ENCODE data around the gene MIS18A.
"Not testable (repeated sequence)": the region's sequence is repeated elsewhere in the genome, so short reads cannot be mapped to it uniquely, and the experiment has no call there.

MIS18A gene

GRCh38 chr21:32304998-32305397 is 26.1 kb upstream of the MIS18A start:
- no peak for DNase-seq (ENCODE audit: low spot score)

GRCh38 chr21:32303385-32303784 is 24.5 kb upstream of the MIS18A start:
- no peak for DNase-seq (ENCODE audit: low spot score)

GRCh38 chr21:32302560-32302959 is 23.7 kb upstream of the MIS18A start:
- no peak for DNase-seq (ENCODE audit: low spot score)

GRCh38 chr21:32301596-32301995 is 22.7 kb upstream of the MIS18A start:
- no peak for DNase-seq (ENCODE audit: low spot score)

GRCh38 chr21:32300117-32300681 is 21.4 kb upstream of the MIS18A start:
- no peak for DNase-seq (ENCODE audit: low spot score)

- no peak for DNase-seq (ENCODE audit: low spot score)
These were observed 20.8 kb upstream of the MIS18A start for GRCh38 chr21:32299695-32300094.

DNA sequence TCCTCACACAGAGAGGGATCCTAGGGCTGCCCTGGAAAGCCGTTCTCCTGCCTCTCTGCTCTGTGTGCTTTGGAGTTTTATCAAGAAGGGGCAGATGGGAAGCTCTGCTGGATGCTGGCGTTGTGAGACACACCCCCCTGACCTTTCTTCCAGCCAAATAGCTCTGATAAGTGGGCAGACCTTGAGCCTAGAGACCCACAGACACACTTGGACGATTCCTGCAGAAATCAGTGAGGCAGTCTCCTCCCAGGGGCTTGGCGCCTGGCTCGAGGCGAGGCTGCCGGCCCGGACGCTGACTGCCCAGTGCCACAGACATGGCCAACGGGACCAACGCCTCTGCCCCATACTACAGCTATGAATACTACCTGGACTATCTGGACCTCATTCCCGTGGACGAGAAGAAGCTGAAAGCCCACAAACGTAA is 19.8 kb upstream of the MIS18A start, which contains the start of gene MRAP:
Gene MRAP, plus strand, starts transcription at position 198 of the 424 bp plus-strand sequence. Its CDS starts 117 bp downstream, at position 315.
- no peak for DNase-seq (ENCODE audit: low spot score)

DNA sequence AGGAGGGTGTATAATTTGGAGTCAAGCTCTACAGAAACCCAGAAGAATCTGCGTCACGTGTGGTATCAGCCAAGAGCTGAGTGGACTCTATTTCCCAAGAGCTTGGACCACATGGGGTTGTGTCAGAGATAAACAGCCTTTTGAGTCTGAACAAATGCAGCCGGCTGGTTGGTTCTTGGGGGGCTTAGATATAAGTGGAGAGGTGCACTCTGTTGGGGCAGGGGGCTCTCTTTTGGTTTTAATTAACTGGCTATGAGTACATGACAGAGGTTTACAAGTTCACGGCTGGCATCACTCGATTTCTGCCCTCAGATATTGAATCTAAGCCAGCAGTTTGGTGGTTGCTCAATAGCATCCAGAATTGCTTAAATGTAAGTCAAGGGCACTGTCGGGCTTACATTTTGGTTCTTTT is 19.3 kb upstream of the MIS18A start:
- DNase-seq (ENCODE audit: low spot score): no peak

DNA sequence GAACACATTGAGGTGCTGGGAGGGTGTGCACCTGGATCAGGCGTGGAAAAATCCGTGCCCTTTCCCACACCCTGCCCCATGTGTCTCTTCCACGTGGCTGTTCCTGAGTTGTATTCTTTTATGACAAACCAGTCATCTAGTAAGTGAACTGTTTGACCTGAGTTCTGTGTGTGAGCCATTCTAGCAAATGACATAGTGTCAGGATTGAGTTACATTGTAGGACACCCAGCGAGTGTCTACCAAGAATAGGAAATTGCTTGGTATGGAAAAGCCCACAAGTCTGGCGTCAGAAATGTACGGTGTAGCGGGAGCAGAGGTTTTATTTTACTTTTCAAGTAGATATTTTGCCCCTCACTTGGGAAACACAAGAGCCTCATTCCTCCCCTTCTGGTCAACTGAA is 18.6 kb upstream of the MIS18A start:
- no peak for DNase-seq (ENCODE audit: low spot score)

GRCh38 chr21:32285476-32285875 is 6.6 kb upstream of the MIS18A start:
- no peak for DNase-seq (ENCODE audit: low spot score)

- no peak for DNase-seq (ENCODE audit: low spot score)
These were observed 4.1 kb upstream of the MIS18A start for GRCh38 chr21:32282992-32283391.

- no peak for DNase-seq (ENCODE audit: low spot score)
These were observed 2.7 kb upstream of the MIS18A start for GRCh38 chr21:32281531-32281930.

DNA sequence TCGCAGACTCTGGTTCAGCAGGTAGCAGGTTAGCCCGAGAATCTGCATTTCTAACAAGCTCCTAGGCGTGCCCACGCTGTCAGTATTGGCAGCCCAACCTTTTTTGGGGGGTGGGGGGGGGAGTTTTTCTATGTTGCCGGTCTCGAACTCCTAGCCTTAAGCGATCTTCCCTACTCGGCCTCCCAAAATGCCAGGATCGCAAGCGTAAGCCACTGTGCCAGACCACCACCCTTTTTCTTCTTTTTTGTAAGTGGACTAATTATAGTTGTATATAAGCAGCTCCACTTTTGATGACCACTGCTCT is 480 bp upstream of the MIS18A start:
- no peak for DNase-seq (ENCODE audit: low spot score)

- DNase-seq (ENCODE audit: low spot score): no peak
These were observed 746 bp downstream of the MIS18A start for GRCh38 chr21:32278103-32278502.

DNA sequence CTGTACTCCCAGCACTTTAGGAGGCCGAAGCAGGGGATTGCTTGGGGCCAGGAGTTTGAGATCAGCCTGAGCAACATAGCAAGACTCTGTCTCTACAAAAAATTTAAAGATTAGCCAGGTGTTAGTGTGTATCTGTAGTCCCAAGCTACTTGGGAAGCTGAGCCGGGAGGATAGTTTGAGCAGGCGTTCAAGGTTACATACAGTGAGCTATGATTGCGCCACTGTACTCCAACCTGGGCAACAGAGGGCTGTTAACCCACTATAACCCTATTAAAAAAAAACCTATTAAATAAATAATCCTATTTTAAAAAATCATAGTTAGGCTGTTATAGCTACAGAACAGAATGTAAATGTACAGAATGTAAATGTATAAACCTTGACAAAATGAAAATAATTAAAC is 2.2 kb downstream of the MIS18A start:
- DNase-seq (ENCODE audit: low spot score): no peak

- DNase-seq (ENCODE audit: low spot score): no peak
These were observed 8.1 kb downstream of the MIS18A start for GRCh38 chr21:32270748-32271147.

DNA sequence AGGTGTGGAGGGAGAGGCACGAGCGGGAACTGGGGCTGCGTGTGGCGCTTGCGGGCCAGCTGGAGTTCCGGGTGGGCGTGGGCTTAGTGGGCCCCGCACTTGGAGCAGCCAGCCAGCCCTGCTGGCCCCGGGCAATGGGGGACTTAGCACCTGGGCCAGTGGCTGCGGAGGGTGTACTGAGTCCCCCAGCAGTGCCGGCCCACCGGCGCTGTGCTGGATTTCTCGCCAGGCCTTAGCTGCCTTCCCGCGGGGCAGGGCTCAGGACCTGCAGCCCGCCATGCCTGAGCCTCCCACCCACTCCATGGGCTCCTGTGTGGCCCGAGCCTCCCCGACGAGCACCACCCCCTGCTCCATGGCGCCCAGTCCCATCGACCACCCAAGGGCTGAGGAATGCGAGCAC is 13.5 kb downstream of the MIS18A start:
- DNase-seq (ENCODE audit: low spot score): not testable (repeated sequence)

- DNase-seq (ENCODE audit: low spot score): no peak
These were observed 16.9 kb downstream of the MIS18A start for GRCh38 chr21:32261929-32262328.

- no peak for DNase-seq (ENCODE audit: low spot score)
These were observed 18.7 kb downstream of the MIS18A start for GRCh38 chr21:32260130-32260529.

DNA sequence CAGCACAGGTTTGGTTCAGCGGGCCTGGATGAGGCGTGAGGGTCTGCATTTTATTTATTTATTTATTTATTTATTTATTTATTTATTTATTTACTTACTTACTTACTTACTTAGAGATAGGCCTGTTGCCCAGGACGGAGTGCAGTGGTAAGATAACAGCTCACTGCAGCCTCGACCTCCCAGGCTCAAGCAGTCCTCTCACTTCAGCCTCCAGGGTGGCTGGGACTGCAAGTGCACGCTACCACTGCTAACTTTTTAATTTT is 20.1 kb downstream of the MIS18A start:
- DNase-seq (ENCODE audit: low spot score): not testable (repeated sequence)

- DNase-seq (ENCODE audit: low spot score): peak; percentile 77
These were observed 20.7 kb downstream of the MIS18A start for GRCh38 chr21:32257962-32258785.

- DNase-seq (ENCODE audit: low spot score): peak; percentile 56
These were observed 21.8 kb downstream of the MIS18A start for GRCh38 chr21:32256873-32257620.

- no peak for DNase-seq (ENCODE audit: low spot score)
These were observed 22.6 kb downstream of the MIS18A start for GRCh38 chr21:32256251-32256650.

Data from globus pallidus (tissue), 1 donor.